Measurements from ENCODE around the gene MYOT. TPM values are rescaled to one million over a fixed set of nuclear protein-coding genes. Genes with fewer than 3 reads are reported as not detected.

Gene MYOT
- not detected in 2 replicates for total RNA-seq

GRCh38 chr5:137867664-137868063 is at the start of gene MYOT:
Gene MYOT (plus strand): TSS chr5:137867860. CDS start chr5:137870652, 2,792 bp downstream.

GRCh38 chr5:137888863-137889759 is 21.5 kb downstream of the MYOT start, which contains the start of gene PKD2L2:
Gene PKD2L2 (plus strand): TSS chr5:137889457. CDS start chr5:137889492, 35 bp downstream.

Other genes starting within 250 kb of the MYOT start
- 1.4 and 3.1 TPM in 2 replicates for gene KLHL3, start 131.8 kb upstream of the MYOT start, total RNA-seq
- gene HNRNPA0, start 113.5 kb upstream of the MYOT start, total RNA-seq = 10.2 and 13.8 TPM in 2 replicates
- gene PKD2L2, start 21.6 kb downstream of the MYOT start, total RNA-seq = 0.18 TPM in 1 of 2 replicates, not detected in the other
- gene FAM13B, start 165.2 kb downstream of the MYOT start, total RNA-seq = 9.1 and 13.1 TPM in 2 replicates
- gene WNT8A, start 216.2 kb downstream of the MYOT start, total RNA-seq = not detected in 2 replicates